Tibial nerve (tissue), 4 donors: ENCODE measurements around the gene KLHL36. TPM values are rescaled to one million over a fixed set of nuclear protein-coding genes. Genes with fewer than 3 reads are reported as not detected.

ENCODE experiments used
- DNase-seq, 2 donors: peaks; one replicate each; pipeline ENCODE4 v3.0.0-alpha.2; 2019; ENCODE audit warnings: low spot score in 2 of 2
- H3K27ac ChIP-seq, 4 donors: fragments of 200-600 bp; sonication (generic) in 3 of 4; one replicate each; pipeline ENCODE4 v1.5.1; 2017 to 2019; ENCODE audit warnings: mild to moderate bottlenecking in 1 of 4
- H3K27me3 ChIP-seq, 2 donors: fragments of 200-600 bp; sonication (generic) in 1 of 2; one replicate each; pipeline versions ENCODE4 v1.5.1 to v1.6.0; 2017 to 2019
- H3K36me3 ChIP-seq, 3 donors: fragments of 200-600 bp; sonication (generic); one replicate each; pipeline ENCODE4 v1.5.1; 2018 to 2019
- H3K4me1 ChIP-seq, 4 donors: fragments of 200-600 bp; sonication (generic) in 3 of 4; one replicate each; pipeline ENCODE4 v1.5.1; 2017 to 2019
- H3K4me3 ChIP-seq, 4 donors: fragments of 200-600 bp; sonication (generic) in 3 of 4; one replicate each; pipeline ENCODE4 v1.5.1; 2017 to 2019; ENCODE audit warnings: mild to moderate bottlenecking in 1 of 4, moderate library complexity in 1 of 4
- H3K9me3 ChIP-seq, 4 donors: fragments of 200-600 bp; sonication (generic) in 3 of 4; one replicate each; pipeline ENCODE4 v1.5.1; 2017 to 2019
- CTCF ChIP-seq, 5 experiments: fragments of 200-600 bp in 3 of 5; fragments of 450-650 bp in 2 of 5; sonication (generic) in 3 of 5; IDR thresholded peaks; one replicate each; pipeline ENCODE4 v1.5.1; 2016 to 2019; ENCODE audit warnings: antibody characterized with exemption in 5 of 5, mild to moderate bottlenecking in 3 of 5, moderate library complexity in 2 of 5
- EP300 ChIP-seq, 2 donors: sonication (generic); formaldehyde crosslinking; IDR thresholded peaks; one replicate each; pipeline ENCODE4 v1.6.1; 2017; ENCODE audit warnings: antibody characterized with exemption in 2 of 2, mild to moderate bottlenecking in 1 of 2
- POLR2A ChIP-seq, 2 donors: fragments of 450-650 bp; IDR thresholded peaks; one replicate each; pipeline ENCODE4 v1.6.1; 2017; ENCODE audit warnings: antibody characterized with exemption in 2 of 2, mild to moderate bottlenecking in 2 of 2, moderate library complexity in 2 of 2
- WGBS, 2 donors: methylation state at CpG; one replicate each; pipeline ENCODE4 v1.1.5; 2018; 5-methylcytosine and 5-hydroxymethylcytosine counted together
- total RNA-seq, 4 donors: library from RNA; depleted of rRNA; stranded (reverse); fragments of >200 nt; gene quantifications; one replicate each; pipeline ENCODE4 v1.1.0, GENCODE V29; 2016

KLHL36 gene
- total RNA-seq, 4 donors from 2014 or later: 60.1 to 75.3 (median 66.0) TPM

GRCh38 chr16:84658690-84659089 lies 10.4 kb downstream of the KLHL36 start:
- 64 to 69% methylated on average over 11 of the region's 11 CpGs for WGBS, 2 donors
- H3K4me3 ChIP-seq: no peak overlapping the region
- no peaks in the 10 kb centered on the region for H3K9me3 ChIP-seq
- no peaks in the 10 kb centered on the region for H3K27me3 ChIP-seq
- H3K27ac ChIP-seq: no peak overlapping the region
- H3K4me1 ChIP-seq: peaks cover 0 to 11% (median 4%) of the 10 kb centered on the region in 4 donors
- DNase-seq: no peak
- peaks cover 0 to 95% (median 40%) of the 10 kb centered on the region in 3 donors for H3K36me3 ChIP-seq
- TF ChIP-seq POLR2A (IDR thresholded peaks at IDR 0.05) (no peak), CTCF (IDR thresholded peaks at IDR 0.05) (no peak), EP300 (IDR thresholded peaks at IDR 0.05) (no peak)

DNA sequence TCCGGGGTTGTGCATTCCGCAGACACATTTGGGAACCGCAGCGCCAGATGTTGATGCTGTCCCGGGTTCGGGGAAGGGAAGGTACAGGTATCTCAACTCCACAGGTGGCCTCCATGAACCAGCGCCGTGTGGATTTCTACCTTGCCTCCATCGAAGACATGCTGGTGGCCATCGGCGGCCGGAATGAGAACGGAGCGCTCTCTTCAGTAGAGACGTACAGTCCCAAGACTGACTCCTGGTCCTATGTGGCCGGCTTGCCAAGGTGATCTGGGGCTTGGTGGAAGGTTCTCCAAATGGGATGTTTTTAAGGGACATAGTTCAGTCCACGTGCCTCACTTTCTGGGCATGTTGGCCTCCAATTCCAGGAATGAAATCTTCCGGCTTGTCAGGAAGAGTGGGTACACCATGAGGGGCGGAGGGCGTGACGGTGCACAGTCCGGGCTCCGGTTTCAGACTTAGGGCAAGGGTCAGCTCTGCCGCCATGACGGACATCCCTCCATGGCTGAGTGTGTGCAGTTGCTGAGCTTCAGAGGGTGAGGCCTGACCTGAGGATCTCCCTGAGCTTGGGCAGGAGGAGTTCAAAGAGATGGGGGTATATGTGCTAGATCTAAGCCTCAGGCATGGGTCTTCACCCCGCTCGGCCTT lies 11.5 kb downstream of the KLHL36 start:
- peaks cover 0 to 13% (median 6%) of the 10 kb centered on the region in 4 donors for H3K4me1 ChIP-seq
- no peak overlapping the region for H3K27ac ChIP-seq
- no peaks in the 10 kb centered on the region for H3K9me3 ChIP-seq
- peaks cover 0 to 94% (median 40%) of the 10 kb centered on the region in 3 donors for H3K36me3 ChIP-seq
- no peak overlapping the region for H3K4me3 ChIP-seq
- 91 to 96% methylated on average over 23 to 27 of the region's 27 CpGs for WGBS, 2 donors
- no peaks in the 10 kb centered on the region for H3K27me3 ChIP-seq
- TF ChIP-seq POLR2A (IDR thresholded peaks at IDR 0.05) (no peak), EP300 (IDR thresholded peaks at IDR 0.05) (no peak), CTCF (IDR thresholded peaks at IDR 0.05) (no peak)
- DNase-seq: no peak

DNA sequence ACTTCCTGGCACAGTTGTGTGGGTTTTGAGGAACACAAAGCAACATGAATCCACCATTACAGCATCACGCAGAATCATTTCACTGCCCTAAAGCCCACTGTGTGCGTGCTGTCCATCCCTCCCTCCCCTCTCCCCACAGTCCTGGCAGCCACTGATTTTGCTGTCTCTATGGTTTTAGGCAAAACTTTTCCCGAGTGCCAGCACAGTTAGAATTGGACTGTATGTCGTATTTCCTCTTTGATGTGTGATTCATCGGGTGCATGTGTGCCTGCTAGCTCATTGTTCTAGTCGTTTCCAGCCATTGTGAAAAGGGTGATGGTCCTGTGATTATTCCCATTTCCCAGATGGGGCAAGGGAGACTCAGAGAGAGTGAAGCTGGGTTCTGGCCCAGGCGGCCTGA lies 12.7 kb downstream of the KLHL36 start:
- Histone ChIP-seq H3K27me3 (no peaks in the 10 kb centered on the region), H3K36me3 (peaks cover 0 to 98% (median 40%) of the 10 kb centered on the region in 3 donors), H3K4me3 (no peak overlapping the region), H3K27ac (no peak overlapping the region), H3K4me1 (peaks cover 0 to 13% (median 6%) of the 10 kb centered on the region in 4 donors), H3K9me3 (no peaks in the 10 kb centered on the region)
- 75 to 82% methylated on average over 7 of the region's 7 CpGs for WGBS, 2 donors
- DNase-seq: no peak
- TF ChIP-seq POLR2A (IDR thresholded peaks at IDR 0.05) (no peak), CTCF (IDR thresholded peaks at IDR 0.05) (no peak), EP300 (IDR thresholded peaks at IDR 0.05) (no peak)

GRCh38 chr16:84661418-84662060 lies 13.2 kb downstream of the KLHL36 start:
- TF ChIP-seq EP300 (IDR thresholded peaks at IDR 0.05): no peak
- no peak for TF ChIP-seq POLR2A (IDR thresholded peaks at IDR 0.05)
- no peak for TF ChIP-seq CTCF (IDR thresholded peaks at IDR 0.05)
- Histone ChIP-seq H3K9me3 (no peaks in the 10 kb centered on the region), H3K27me3 (no peaks in the 10 kb centered on the region), H3K36me3 (peaks cover 0 to 98% (median 40%) of the 10 kb centered on the region in 3 donors), H3K27ac (no peak overlapping the region), H3K4me3 (no peak overlapping the region), H3K4me1 (peaks cover 0 to 13% (median 6%) of the 10 kb centered on the region in 4 donors)
- WGBS, 2 donors: 95% methylated on average over 35 to 44 of the region's 51 CpGs
- no peak for DNase-seq

DNA sequence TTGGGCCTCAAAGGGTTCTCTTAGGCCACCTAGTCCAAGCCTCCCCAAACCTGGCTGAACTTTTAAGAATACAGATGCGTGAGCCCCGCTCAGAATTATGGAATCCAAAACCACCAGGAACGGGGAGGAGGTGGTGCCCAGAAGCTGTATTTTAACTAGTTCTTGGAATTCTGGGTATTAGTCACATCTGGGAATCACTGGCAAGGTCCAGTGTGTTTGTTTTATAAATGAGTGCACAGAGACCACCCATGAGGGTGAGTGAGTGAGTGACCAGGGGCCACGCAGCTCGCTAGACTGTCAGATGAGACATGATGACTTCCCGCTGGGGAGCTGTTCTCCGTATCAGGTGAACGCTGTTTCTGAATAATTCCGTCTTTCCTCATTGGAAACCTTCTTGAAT lies 14.2 kb downstream of the KLHL36 start:
- TF ChIP-seq POLR2A (IDR thresholded peaks at IDR 0.05) (no peak), EP300 (IDR thresholded peaks at IDR 0.05) (no peak), CTCF (IDR thresholded peaks at IDR 0.05) (no peak)
- H3K4me1 ChIP-seq: peaks cover 0 to 13% (median 6%) of the 10 kb centered on the region in 4 donors
- no peaks in the 10 kb centered on the region for H3K9me3 ChIP-seq
- no peak overlapping the region for H3K27ac ChIP-seq
- H3K36me3 ChIP-seq: peaks cover 0 to 92% (median 32%) of the 10 kb centered on the region in 3 donors
- DNase-seq: no peak
- no peak overlapping the region for H3K4me3 ChIP-seq
- no peaks in the 10 kb centered on the region for H3K27me3 ChIP-seq
- WGBS, 2 donors: 91% methylated on average over 9 of the region's 9 CpGs
